Measurements from ENCODE around the gene PRSS2.

DNA sequence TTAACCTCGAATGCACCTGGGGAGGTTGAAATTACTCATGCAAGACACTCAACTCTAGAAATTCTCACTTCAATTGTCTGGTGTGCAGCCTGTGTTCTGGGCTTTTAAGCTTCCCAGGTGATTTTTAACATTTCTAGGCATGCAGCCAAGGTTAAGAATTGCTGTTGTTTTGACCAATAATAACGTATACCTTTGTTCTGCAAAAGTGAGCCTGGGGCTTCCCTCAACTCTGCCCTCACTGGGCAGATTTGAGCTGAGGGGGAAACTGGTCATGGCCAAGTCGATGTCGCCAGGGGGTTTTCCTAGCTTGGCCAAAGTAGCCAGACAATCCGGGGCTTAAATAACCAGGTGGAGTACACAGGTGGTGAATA, 568 bp downstream of the PRSS2 start:
- TF ChIP-seq POLR2AphosphoS5 (IDR thresholded peaks at IDR 0.05; ENCODE audit: low read depth) (no peak), GABPA (IDR thresholded peaks at IDR 0.05; ENCODE audit: low read depth) (no peak)
- TF ChIP-seq, protein P1, sequence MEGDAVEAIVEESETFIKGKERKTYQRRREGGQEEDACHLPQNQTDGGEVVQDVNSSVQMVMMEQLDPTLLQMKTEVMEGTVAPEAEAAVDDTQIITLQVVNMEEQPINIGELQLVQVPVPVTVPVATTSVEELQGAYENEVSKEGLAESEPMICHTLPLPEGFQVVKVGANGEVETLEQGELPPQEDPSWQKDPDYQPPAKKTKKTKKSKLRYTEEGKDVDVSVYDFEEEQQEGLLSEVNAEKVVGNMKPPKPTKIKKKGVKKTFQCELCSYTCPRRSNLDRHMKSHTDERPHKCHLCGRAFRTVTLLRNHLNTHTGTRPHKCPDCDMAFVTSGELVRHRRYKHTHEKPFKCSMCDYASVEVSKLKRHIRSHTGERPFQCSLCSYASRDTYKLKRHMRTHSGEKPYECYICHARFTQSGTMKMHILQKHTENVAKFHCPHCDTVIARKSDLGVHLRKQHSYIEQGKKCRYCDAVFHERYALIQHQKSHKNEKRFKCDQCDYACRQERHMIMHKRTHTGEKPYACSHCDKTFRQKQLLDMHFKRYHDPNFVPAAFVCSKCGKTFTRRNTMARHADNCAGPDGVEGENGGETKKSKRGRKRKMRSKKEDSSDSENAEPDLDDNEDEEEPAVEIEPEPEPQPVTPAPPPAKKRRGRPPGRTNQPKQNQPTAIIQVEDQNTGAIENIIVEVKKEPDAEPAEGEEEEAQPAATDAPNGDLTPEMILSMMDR (IDR thresholded peaks at IDR 0.05; ENCODE audit: insufficient read depth, low read length): no peak
